ENCODE measurements around the gene KIF22. TPM values are rescaled to one million over a fixed set of nuclear protein-coding genes. Genes with fewer than 3 reads are reported as not detected.
A peak's percentile ranks its signal among the peaks of the same experiment; 100 is the strongest.
"Not testable (repeated sequence)": the region's sequence is repeated elsewhere in the genome, so short reads cannot be mapped to it uniquely, and the experiment has no call there.

Gene KIF22
- total RNA-seq, 1 experiment from 2014 or later: 120 TPM

GRCh38 chr16:29793153-29793552, 2.6 kb downstream of the KIF22 start:
- DNase-seq (ENCODE audit: low read depth): not testable (repeated sequence)

GRCh38 chr16:29794231-29794710, 3.7 kb downstream of the KIF22 start:
- no peak for DNase-seq (ENCODE audit: low read depth)

DNA sequence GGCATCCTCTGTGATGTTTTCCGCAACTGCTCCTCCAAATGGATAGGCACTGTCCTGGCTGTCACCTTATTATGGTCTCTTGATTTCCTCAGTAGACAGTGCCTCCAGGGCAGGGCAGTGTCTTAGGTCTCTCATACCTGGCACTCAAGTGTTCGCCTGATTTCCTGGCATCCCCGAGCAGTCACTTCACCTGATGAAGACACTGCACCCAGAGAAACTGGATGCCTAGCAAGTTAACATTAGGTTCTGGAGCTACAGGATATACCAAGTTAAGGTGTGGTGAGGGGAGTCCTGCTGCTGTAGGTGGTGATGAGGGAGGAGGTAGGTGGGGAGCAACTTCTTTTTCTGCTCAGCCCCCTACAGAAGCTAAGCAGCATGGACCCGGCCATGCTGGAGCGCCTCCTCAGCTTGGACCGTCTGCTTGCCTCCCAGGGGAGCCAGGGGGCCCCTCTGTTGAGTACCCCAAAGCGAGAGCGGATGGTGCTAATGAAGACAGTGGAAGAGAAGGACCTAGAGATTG, 11.9 kb downstream of the KIF22 start:
- DNase-seq (ENCODE audit: low read depth): no peak

DNA sequence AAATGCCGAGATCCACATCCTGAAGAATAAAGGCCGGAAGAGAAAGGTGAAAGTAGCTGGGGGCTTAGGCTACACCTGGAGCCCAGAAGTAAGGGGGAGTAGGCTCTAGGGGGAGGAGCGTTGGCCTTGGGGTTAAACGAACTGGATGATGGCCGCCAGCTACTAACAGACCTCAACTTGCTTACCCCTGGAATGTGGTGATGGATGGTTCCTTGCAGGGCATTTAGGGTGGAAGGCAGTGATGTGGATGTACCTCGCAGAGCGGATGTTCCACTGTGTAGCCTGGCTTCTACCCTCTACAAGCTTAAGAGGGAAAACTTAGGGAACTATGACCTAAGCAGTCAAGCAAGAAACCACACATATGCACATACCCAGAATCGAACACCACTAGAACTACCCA, 13.5 kb downstream of the KIF22 start:
- no peak for DNase-seq (ENCODE audit: low read depth)

DNA sequence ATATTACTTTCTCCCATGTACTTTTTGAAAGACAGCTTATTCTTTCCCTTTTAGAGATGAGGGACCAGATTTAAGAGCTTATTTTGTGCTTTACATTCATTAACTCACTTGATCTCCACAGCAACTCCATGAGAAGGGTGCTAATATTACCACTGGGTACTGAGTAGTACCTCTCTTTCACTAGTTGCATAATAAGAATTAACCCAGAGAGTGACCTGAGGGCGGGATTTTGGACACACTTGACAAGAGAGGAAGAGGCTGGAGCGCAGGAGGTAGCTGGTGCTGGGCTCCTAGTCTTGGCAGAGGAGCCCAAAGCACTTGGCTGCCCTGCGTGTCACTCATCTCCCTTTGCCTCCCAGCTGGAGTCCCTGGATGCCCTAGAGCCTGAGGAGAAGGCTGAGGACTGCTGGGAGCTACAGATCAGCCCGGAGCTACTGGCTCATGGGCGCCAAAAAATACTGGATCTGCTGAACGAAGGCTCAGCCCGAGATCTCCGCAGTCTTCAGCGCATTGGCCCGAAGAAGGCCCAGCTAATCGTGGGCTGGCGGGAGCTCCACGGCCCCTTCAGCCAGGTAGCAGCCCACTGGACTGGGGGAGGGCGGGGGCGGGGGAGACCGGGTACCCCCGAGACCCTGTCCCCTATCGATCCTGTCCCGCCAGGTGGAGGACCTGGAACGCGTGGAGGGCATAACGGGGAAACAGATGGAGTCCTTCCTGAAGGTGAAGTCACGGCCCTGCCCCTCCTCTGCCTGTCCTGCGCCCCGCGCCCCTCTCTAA, 14.1 kb downstream of the KIF22 start:
- DNase-seq (ENCODE audit: low read depth): no peak

- peak; percentile 97 for DNase-seq (ENCODE audit: low read depth)
Observed at GRCh38 chr16:29805232-29806098, 14.9 kb downstream of the KIF22 start.

DNA sequence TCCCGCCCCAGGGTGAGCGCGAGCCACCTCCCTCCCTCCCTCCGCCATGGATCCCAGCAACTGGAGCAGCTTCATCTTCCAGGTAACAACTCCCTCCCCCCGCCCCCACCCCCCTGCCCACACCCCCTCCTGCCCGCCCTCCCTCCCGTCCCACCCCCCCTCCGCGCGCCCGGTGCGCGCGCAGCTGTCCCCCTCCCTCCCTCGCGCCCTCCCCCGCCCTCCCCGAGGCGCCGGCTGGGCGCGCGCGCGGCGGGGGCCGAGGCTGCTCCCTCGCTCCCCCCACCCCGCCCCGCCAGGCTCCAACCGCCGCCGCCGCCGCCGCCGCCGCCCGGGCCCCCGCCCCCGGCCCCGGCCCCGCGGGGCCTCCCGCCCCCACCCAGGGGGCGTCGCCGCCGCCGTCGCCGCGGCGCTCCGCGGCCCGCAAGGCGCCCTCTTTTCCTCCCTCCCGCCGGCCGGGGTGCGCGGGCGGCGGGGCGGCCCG, 15.6 kb downstream of the KIF22 start, which contains the start of gene MAZ:
MAZ (plus strand) TSS at position 431 of the 481 bp plus-strand sequence. CDS start 173 bp downstream, outside the sequence.
- no peak for DNase-seq (ENCODE audit: low read depth)

GRCh38 chr16:29806641-29807425, 16.3 kb downstream of the KIF22 start:
- DNase-seq (ENCODE audit: low read depth): peak; percentile 75

DNA sequence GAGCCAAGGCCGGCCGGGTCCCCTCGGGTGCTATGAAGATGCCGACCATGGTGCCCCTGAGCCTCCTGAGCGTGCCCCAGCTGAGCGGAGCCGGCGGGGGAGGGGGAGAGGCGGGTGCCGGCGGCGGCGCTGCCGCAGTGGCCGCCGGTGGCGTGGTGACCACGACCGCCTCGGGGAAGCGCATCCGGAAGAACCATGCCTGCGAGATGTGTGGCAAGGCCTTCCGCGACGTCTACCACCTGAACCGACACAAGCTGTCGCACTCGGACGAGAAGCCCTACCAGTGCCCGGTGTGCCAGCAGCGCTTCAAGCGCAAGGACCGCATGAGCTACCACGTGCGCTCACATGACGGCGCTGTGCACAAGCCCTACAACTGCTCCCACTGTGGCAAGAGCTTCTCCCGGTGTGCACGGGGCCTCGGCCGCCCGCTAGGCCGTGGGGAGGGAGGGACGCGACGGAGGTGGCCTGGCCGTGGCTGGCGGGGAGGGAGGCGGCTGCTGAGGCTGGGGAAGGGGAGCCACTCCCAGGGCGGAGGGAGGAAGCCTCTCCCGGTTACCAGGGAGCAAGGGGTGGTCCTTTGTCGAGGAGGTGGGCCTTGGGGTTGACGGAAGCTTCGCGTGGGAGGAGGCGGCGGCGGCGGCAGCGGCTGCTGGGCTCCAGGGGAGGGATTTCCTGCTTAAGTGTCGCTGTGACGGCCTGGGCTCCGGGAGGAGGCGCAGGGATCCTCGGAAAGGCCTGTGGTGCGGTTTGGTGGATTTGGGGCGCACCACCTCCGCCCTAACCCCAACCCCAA, 17.1 kb downstream of the KIF22 start:
- DNase-seq (ENCODE audit: low read depth): peak; percentile 93

- DNase-seq (ENCODE audit: low read depth): no peak
Observed at GRCh38 chr16:29808219-29808900, 17.8 kb downstream of the KIF22 start.

GRCh38 chr16:29809031-29809747, 18.6 kb downstream of the KIF22 start:
- DNase-seq (ENCODE audit: low read depth): no peak

- DNase-seq (ENCODE audit: low read depth): peak; percentile 56
Observed at GRCh38 chr16:29809850-29810698, 19.5 kb downstream of the KIF22 start.

- DNase-seq (ENCODE audit: low read depth): no peak
Observed at GRCh38 chr16:29810699-29811169, 20.2 kb downstream of the KIF22 start.

DNA sequence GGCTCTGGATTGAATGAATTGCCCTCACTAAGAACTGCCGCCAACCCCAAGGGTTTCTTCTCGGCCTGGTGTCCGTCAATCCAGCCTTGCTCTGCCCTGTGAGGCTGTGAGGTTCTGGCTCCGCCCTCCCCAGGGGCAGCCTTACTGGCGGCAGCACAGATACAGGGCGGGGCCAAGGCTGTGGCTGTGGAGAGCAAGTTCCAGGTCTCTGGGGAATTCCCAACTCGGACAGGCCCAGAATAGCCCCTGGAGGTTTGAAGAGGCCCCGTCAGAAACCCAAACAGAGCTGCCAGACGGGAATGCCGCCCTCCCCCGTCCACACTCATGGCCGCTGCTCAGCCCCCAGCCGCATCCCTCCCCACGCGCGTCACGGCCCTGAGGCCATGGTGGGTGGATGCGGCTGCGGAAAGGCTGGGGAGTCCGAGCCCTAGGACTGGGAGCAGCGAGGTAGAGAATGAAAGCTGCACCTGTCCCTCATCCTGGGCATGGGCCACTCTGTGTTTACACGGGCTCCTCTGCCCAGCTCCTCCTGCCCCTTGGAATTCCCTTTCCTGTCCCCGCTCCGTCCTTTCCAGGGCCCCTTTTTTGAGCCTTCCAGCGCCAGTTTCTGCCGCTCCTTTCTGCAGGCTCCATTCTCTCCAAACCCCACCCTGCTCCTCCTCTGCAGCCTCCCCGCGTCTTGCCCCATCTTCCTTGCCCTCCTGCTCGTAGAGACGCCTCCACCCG, 20.8 kb downstream of the KIF22 start:
- DNase-seq (ENCODE audit: low read depth): peak; percentile 94

GRCh38 chr16:29811896-29812665, 21.5 kb downstream of the KIF22 start, which contains the start of gene PRRT2:
Gene PRRT2, plus strand, starts transcription at chr16:29812193. Its CDS starts 862 bp downstream, at chr16:29813055.
- peak; percentile 40 for DNase-seq (ENCODE audit: low read depth)

Measured in HT1080 (cell line).